OCI-LY7 (cell line): ENCODE data around the gene PKN3. TPM values are rescaled to one million over a fixed set of nuclear protein-coding genes. Genes with fewer than 3 reads are reported as not detected.

Experiments used
- BruUV-seq: library from RNA; stranded (reverse); fragments of 400-500 nt; replicated peaks from 2 replicates; lab custom pipeline; 2021; lab: Mats Ljungman, UMichigan
- CTCF ChIA-PET: fragments of 300-600 bp; sonication (Branson Sonifier 250); formaldehyde crosslinking; loops from one replicate; lab custom pipeline; 2022; ENCODE audit warnings: antibody characterized with exemption; ENCODE audit not compliant: unreplicated experiment; lab: Charles Lee
- POLR2A ChIA-PET: fragments of 300-600 bp; sonication (Branson Sonifier 250); formaldehyde crosslinking; loops from one replicate; lab custom pipeline; 2022; ENCODE audit warnings: antibody characterized with exemption; lab: Charles Lee
- DNase-seq: peaks from one replicate; pipeline ENCODE4 v3.0.0-alpha.2; 2015; ENCODE audit warnings: low spot score
- H2AFZ ChIP-seq: fragments of 200-600 bp; sonication (generic), shearing (Covaris generic); 2 replicates; pipeline ENCODE4 v1.6.1; 2014; ENCODE audit warnings: mild to moderate bottlenecking, antibody characterized with exemption, low read length, moderate library complexity
- H3K27ac ChIP-seq: fragments of 200-600 bp; sonication (generic); 2 replicates; pipeline ENCODE4 v1.5.1; 2014; ENCODE audit warnings: mixed run types, low read depth, mild to moderate bottlenecking, moderate library complexity, low read length, inconsistent platforms; ENCODE audit not compliant: poor library complexity, severe bottlenecking
- H3K36me3 ChIP-seq: fragments of 200-600 bp; sonication (generic); 2 replicates; pipeline ENCODE4 v1.6.1; 2014; ENCODE audit warnings: mild to moderate bottlenecking, antibody characterized with exemption, low read length, moderate library complexity, mixed read lengths; ENCODE audit not compliant: insufficient read depth
- H3K4me1 ChIP-seq: fragments of 200-600 bp; sonication (generic); 2 replicates; pipeline ENCODE4 v1.5.1; 2014; ENCODE audit warnings: mild to moderate bottlenecking, low read length; ENCODE audit not compliant: insufficient read depth, poor library complexity, severe bottlenecking
- H3K4me2 ChIP-seq: fragments of 200-600 bp; sonication (generic); 2 replicates; pipeline ENCODE4 v1.6.1; 2014; ENCODE audit warnings: mild to moderate bottlenecking, low read length
- H3K4me3 ChIP-seq: fragments of 200-600 bp; sonication (generic); 2 replicates; pipeline ENCODE4 v1.5.1; 2014; ENCODE audit warnings: mild to moderate bottlenecking, low read depth, low read length; ENCODE audit not compliant: poor library complexity, severe bottlenecking
- H3K79me2 ChIP-seq: fragments of 200-600 bp; sonication (generic); 2 replicates; pipeline ENCODE4 v1.6.1; 2016; ENCODE audit warnings: low read depth, mild to moderate bottlenecking, low read length, moderate library complexity, mixed read lengths; ENCODE audit not compliant: insufficient read depth
- H3K9me2 ChIP-seq: fragments of 200-600 bp; sonication (generic); 2 replicates; pipeline ENCODE4 v1.6.1; 2016; ENCODE audit warnings: mild to moderate bottlenecking, low read length, mixed read lengths; ENCODE audit not compliant: insufficient read depth
- H3K9me3 ChIP-seq: fragments of 200-600 bp; sonication (generic); 2 replicates; pipeline ENCODE4 v1.6.1; 2014; ENCODE audit warnings: mild to moderate bottlenecking, mixed run types, low read length, mixed read lengths
- H4K20me1 ChIP-seq: fragments of 200-600 bp; sonication (generic); 2 replicates; pipeline ENCODE4 v1.6.1; 2014; ENCODE audit warnings: mild to moderate bottlenecking, antibody characterized with exemption, low read length, moderate library complexity, mixed read lengths; ENCODE audit not compliant: insufficient read depth
- EZH2phosphoT487 ChIP-seq: fragments of 200-600 bp; sonication (generic); IDR thresholded peaks from 2 replicates; pipeline ENCODE4 v1.6.1; 2018; ENCODE audit warnings: low read depth, borderline replicate concordance, mild to moderate bottlenecking, mixed run types, antibody characterized with exemption, low read length, moderate library complexity, mixed read lengths
- intact Hi-C: fragments of 100-400 bp; cut with micrococcal nuclease; formaldehyde crosslinking; loops from one replicate; pipeline ENCODE4 v1.10.0; 2022; ENCODE audit not compliant: unreplicated experiment
- total RNA-seq, 2 experiments: library from RNA; depleted of rRNA in 1 of 2; stranded (reverse); fragments of >200 nt in 1 of 2; shearing (Covaris generic) in 1 of 2; gene quantifications; 2 replicates each; pipeline ENCODE4 v1.2.3, GENCODE V29; 2014 to 2022
- TF ChIP-seq, protein P1 (sequence below): fragments of 200-600 bp; sonication (generic); conservative IDR thresholded peaks from 2 replicates; pipeline ENCODE4 v1.5.1; 2014; ENCODE audit warnings: mild to moderate bottlenecking, antibody characterized with exemption, low read length, moderate library complexity, mixed read lengths

PKN3 gene
- total RNA-seq, 2 experiments from 2014 or later, result 1.5 to 3.3 TPM

- Histone ChIP-seq H2AFZ (no peak overlapping the region), H4K20me1 (peaks cover 5% of the 10 kb centered on the region; the same call in 1 of the 2 replicates), H3K79me2 (peaks cover 66% of the 10 kb centered on the region), H3K36me3 (peaks cover 27% of the 10 kb centered on the region), H3K9me2 (no peaks in the 10 kb centered on the region), H3K27ac (peak overlapping the region; percentile 91), H3K4me3 (peak overlapping the region; percentile 90), H3K9me3 (no peaks in the 10 kb centered on the region), H3K4me1 (peaks cover 50% of the 10 kb centered on the region), H3K4me2 (peak overlapping the region; percentile 87)
- intact Hi-C loops, result loop anchor here (1.0 to 10.0 kb wide), 6 partner anchors 28 to 1360 kb away; partner anchors contain the start of genes DYNC2I2, FNBP1, PHYHD1 and ZER1
- POLR2A ChIA-PET, result interaction anchor here (0.5 to 1.9 kb wide), 11 partner anchors 13 to 350 kb away, joined by 3 to 5 read pairs (median 3); partner anchors contain the start of gene ZDHHC12
- CTCF ChIA-PET, result no interaction called here
- DNase-seq, result peak; percentile 92
- BruUV-seq, result no TSS peak
- TF ChIP-seq EZH2phosphoT487, result no peak
- TF ChIP-seq, protein P1, sequence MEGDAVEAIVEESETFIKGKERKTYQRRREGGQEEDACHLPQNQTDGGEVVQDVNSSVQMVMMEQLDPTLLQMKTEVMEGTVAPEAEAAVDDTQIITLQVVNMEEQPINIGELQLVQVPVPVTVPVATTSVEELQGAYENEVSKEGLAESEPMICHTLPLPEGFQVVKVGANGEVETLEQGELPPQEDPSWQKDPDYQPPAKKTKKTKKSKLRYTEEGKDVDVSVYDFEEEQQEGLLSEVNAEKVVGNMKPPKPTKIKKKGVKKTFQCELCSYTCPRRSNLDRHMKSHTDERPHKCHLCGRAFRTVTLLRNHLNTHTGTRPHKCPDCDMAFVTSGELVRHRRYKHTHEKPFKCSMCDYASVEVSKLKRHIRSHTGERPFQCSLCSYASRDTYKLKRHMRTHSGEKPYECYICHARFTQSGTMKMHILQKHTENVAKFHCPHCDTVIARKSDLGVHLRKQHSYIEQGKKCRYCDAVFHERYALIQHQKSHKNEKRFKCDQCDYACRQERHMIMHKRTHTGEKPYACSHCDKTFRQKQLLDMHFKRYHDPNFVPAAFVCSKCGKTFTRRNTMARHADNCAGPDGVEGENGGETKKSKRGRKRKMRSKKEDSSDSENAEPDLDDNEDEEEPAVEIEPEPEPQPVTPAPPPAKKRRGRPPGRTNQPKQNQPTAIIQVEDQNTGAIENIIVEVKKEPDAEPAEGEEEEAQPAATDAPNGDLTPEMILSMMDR, result no peak
Observed at GRCh38 chr9:128684325-128685199, 17.7 kb upstream of the PKN3 start.

DNA sequence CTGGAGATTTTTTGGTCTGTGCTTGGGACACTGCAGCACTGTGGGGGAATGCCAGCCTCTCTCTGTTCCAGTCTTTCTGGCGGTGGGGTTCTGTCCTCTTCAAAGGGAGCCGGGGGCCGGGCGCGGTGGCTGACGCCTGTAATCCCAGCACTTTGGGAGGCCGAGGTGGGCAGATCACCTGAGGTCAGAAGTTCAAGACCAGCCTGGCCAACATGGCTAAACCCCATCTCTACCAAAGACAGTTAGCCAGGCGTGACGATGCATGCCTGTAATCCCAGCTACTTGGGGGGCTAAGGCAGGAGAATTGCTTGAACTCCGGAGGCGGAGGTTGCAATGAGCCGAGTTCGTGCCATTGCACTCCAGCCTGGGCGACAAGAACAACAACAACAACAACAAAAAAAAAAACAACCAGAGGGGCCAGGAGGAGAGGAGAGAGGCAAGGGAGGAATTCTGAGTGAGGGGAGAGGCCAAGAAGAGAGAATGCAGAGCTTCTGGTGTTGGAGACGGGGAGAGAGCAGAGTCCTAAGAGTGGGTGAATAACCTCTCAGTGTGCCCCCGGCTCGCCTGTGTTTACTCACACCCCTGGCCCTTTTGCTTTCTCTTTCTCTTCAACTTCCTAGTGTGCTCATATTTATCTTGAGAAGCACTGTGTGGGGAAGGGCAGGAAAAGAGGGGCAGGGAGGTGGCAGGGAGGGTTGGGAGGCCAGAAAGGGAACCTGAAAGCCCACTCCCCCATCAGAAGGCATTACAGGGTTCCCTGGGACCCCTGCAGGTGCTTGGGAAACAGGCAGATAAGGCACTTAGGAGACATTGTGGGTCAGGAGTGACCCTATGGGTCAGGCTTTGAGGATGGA lies 16.4 kb upstream of the PKN3 start:
- Histone ChIP-seq H3K9me3 (no peaks in the 10 kb centered on the region), H3K79me2 (peaks cover 76% of the 10 kb centered on the region), H2AFZ (no peak overlapping the region), H4K20me1 (peaks cover 11% of the 10 kb centered on the region), H3K9me2 (no peaks in the 10 kb centered on the region), H3K4me3 (peak overlapping the region; percentile 90), H3K4me1 (peaks cover 47% of the 10 kb centered on the region), H3K4me2 (peak overlapping the region; percentile 87), H3K36me3 (peaks cover 36% of the 10 kb centered on the region), H3K27ac (peak overlapping the region; percentile 91)
- peak; percentile 53 for DNase-seq
- CTCF ChIA-PET, result interaction anchor here (0.6 kb wide), 1 partner anchor 436 kb away, joined by 3 read pairs; no protein-coding TSS in a partner anchor
- intact Hi-C loops, result loop anchor here (5.0 to 10.0 kb wide), 3 partner anchors 39 to 1359 kb away; partner anchors contain the start of gene FNBP1
- POLR2A ChIA-PET, result interaction anchor here (0.7 to 1.5 kb wide), 4 partner anchors 11 to 408 kb away, joined by 3 to 7 read pairs (median 6); partner anchors contain the start of gene ZDHHC12
- BruUV-seq, result no TSS peak
- no peak for TF ChIP-seq EZH2phosphoT487
- TF ChIP-seq, protein P1, result no peak
